SK-N-SH treated with all-trans-retinoic acid at 6 μM for 48 hours (cell line): Measurements from ENCODE around the gene CETP.

Source experiments
- ATAC-seq: fragments of 200-7000 bp; cut with Tn5 transposase; 3 replicates; pipeline ENCODE4 v1.9.1; 2020; ENCODE audit warnings: mild to moderate bottlenecking, moderate library complexity
- ARNTL ChIP-seq: fragments of 450-650 bp; formaldehyde crosslinking; IDR thresholded peaks from 2 replicates; pipeline ENCODE4 v1.5.0; 2020; ENCODE audit warnings: low read depth, mild to moderate bottlenecking, moderate library complexity, borderline replicate concordance
- BACH2 ChIP-seq: fragments of 250-450 bp; sonication (Bioruptor Pico); IDR thresholded peaks from 2 replicates; pipeline ENCODE4 v1.9.0; 2021; ENCODE audit warnings: mild to moderate bottlenecking, borderline replicate concordance
- CSDC2 ChIP-seq: fragments of 250-450 bp; sonication (Bioruptor Pico); IDR thresholded peaks from 2 replicates; pipeline ENCODE4 v1.5.0; 2020; ENCODE audit warnings: mild to moderate bottlenecking, moderate library complexity
- ESRRG ChIP-seq: fragments of 250-450 bp; sonication (Bioruptor Pico); IDR thresholded peaks from 2 replicates; pipeline ENCODE4 v1.6.1; 2021; ENCODE audit warnings: mild to moderate bottlenecking
- GLIS3 ChIP-seq: fragments of 250-450 bp; sonication (Bioruptor Pico); IDR thresholded peaks from 2 replicates; pipeline ENCODE4 v1.5.0; 2020; ENCODE audit warnings: mild to moderate bottlenecking, moderate library complexity
- ISL1 ChIP-seq: fragments of 250-450 bp; sonication (Bioruptor Pico); IDR thresholded peaks from 2 replicates; pipeline ENCODE4 v2.1.2; 2022; ENCODE audit warnings: mild to moderate bottlenecking, moderate library complexity
- OSR1 ChIP-seq: fragments of 250-450 bp; sonication (Bioruptor Pico); IDR thresholded peaks from 2 replicates; pipeline ENCODE4 v1.8.0; 2022; ENCODE audit warnings: moderate library complexity, mild to moderate bottlenecking, inconsistent platforms
- RARB ChIP-seq: fragments of 250-450 bp; sonication (Bioruptor Pico); IDR thresholded peaks from 2 replicates; pipeline ENCODE4 v1.8.0; 2021; ENCODE audit warnings: mild to moderate bottlenecking, moderate library complexity
- SNAI2 ChIP-seq: fragments of 250-450 bp; sonication (Bioruptor Pico); IDR thresholded peaks from 2 replicates; pipeline ENCODE4 v1.5.0; 2020; ENCODE audit warnings: mild to moderate bottlenecking, moderate library complexity
- TCF4 ChIP-seq: fragments of 250-450 bp; sonication (Bioruptor Pico); IDR thresholded peaks from 2 replicates; pipeline ENCODE4 v1.8.0; 2021; ENCODE audit warnings: mild to moderate bottlenecking, moderate library complexity, borderline replicate concordance
- TOX ChIP-seq: fragments of 250-450 bp; sonication (Bioruptor Pico); IDR thresholded peaks from 2 replicates; pipeline ENCODE4 v1.8.0; 2021; ENCODE audit warnings: mild to moderate bottlenecking, moderate library complexity, borderline replicate concordance
- ZC3H10 ChIP-seq: fragments of 250-450 bp; sonication (Bioruptor Pico); IDR thresholded peaks from 2 replicates; pipeline ENCODE4 v1.5.1; 2021; ENCODE audit warnings: mild to moderate bottlenecking, moderate library complexity
- ZFP3 ChIP-seq: fragments of 250-450 bp; sonication (Bioruptor Pico); IDR thresholded peaks from 2 replicates; pipeline ENCODE4 v1.5.0; 2020; ENCODE audit warnings: mild to moderate bottlenecking, moderate library complexity
- ZFP30 ChIP-seq: fragments of 450-650 bp; formaldehyde crosslinking; IDR thresholded peaks from 2 replicates; pipeline ENCODE4 v1.5.0; 2022; ENCODE audit warnings: mild to moderate bottlenecking, moderate library complexity
- ZNF565 ChIP-seq: fragments of 450-650 bp; formaldehyde crosslinking; conservative IDR thresholded peaks from 2 replicates; pipeline ENCODE4 v1.5.0; 2020; ENCODE audit warnings: low read depth, mild to moderate bottlenecking, moderate library complexity
- ZNF70 ChIP-seq: fragments of 450-650 bp; formaldehyde crosslinking; IDR thresholded peaks from 2 replicates; pipeline ENCODE4 v1.5.0; 2020; ENCODE audit warnings: mild to moderate bottlenecking, moderate library complexity
- ZNF8 ChIP-seq: fragments of 450-650 bp; formaldehyde crosslinking; IDR thresholded peaks from 2 replicates; pipeline ENCODE4 v1.5.0; 2020; ENCODE audit warnings: mild to moderate bottlenecking, moderate library complexity
- TF ChIP-seq, protein P1 (sequence below): fragments of 250-450 bp; sonication (Bioruptor Pico); IDR thresholded peaks from 2 replicates; pipeline ENCODE4 v1.8.0; 2020; ENCODE audit warnings: mild to moderate bottlenecking, moderate library complexity, borderline replicate concordance
- TF ChIP-seq, protein P2 (sequence below): fragments of 250-450 bp; sonication (Bioruptor Pico); IDR thresholded peaks from 2 replicates; pipeline ENCODE4 v1.5.1; 2020; ENCODE audit warnings: low read depth, mild to moderate bottlenecking, moderate library complexity
- TF ChIP-seq, protein P3 (sequence below): fragments of 250-450 bp; sonication (Bioruptor Pico); IDR thresholded peaks from 2 replicates; pipeline ENCODE4 v1.5.1; 2021; ENCODE audit warnings: mild to moderate bottlenecking, moderate library complexity
- TF ChIP-seq, protein P4 (sequence below): fragments of 250-450 bp; sonication (Bioruptor Pico); IDR thresholded peaks from 2 replicates; pipeline ENCODE4 v1.5.0; 2020; ENCODE audit warnings: mild to moderate bottlenecking, moderate library complexity

The CETP gene

DNA sequence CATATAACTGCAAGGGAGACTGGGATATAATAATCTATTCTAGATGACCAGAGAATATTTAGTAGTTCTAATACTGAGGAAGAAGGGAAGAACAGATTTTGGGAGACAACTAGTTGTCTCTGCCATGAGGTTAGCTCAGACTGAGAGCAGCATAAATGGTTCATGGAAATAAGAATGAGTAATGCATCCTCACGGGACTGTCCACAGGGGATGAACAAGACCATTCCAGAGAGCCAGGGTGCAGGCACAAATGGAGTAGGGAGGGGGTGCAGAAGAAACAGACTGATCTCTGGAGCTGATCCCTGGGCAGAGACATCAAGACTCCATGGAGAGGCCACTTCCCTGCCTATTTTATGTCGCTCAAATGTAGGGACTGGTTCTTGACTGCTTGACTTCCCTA lies 58.0 kb downstream of the CETP start:
- ATAC-seq: no peak
- TF ChIP-seq CSDC2 (CRISPR knock-in tag): no peak
- no peak for TF ChIP-seq OSR1 (CRISPR knock-in tag)
- TF ChIP-seq ZFP30: no peak
- TF ChIP-seq ZFP3 (CRISPR knock-in tag): no peak
- TF ChIP-seq, protein P1, sequence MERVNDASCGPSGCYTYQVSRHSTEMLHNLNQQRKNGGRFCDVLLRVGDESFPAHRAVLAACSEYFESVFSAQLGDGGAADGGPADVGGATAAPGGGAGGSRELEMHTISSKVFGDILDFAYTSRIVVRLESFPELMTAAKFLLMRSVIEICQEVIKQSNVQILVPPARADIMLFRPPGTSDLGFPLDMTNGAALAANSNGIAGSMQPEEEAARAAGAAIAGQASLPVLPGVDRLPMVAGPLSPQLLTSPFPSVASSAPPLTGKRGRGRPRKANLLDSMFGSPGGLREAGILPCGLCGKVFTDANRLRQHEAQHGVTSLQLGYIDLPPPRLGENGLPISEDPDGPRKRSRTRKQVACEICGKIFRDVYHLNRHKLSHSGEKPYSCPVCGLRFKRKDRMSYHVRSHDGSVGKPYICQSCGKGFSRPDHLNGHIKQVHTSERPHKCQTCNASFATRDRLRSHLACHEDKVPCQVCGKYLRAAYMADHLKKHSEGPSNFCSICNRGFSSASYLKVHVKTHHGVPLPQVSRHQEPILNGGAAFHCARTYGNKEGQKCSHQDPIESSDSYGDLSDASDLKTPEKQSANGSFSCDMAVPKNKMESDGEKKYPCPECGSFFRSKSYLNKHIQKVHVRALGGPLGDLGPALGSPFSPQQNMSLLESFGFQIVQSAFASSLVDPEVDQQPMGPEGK (CRISPR knock-in tag): no peak
- TF ChIP-seq SNAI2: no peak
- no peak for TF ChIP-seq RARB (CRISPR knock-in tag)
- TF ChIP-seq GLIS3: no peak
- no peak for TF ChIP-seq ISL1 (CRISPR knock-in tag)
- TF ChIP-seq ZNF8: no peak

DNA sequence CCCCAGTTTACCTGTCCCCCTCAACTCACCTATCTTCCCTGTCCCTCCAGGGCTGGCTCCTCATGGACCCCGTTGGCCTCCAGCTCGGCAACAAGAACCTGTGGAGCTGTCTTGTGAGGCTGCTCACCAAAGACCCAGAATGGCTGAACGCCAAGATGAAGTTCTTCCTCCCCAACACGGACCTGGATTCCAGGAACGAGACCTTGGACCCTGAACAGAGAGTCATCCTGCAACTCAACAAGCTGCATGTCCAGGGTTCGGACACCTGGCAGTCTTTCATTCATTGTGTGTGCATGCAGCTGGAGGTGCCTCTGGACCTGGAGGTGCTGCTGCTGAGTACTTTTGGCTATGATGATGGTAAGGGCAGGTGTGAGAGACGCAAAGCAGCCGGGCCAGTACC lies 58.9 kb downstream of the CETP start:
- TF ChIP-seq ZNF8: no peak
- no peak for TF ChIP-seq BACH2 (CRISPR knock-in tag)
- TF ChIP-seq ARNTL (CRISPR knock-in tag): no peak
- TF ChIP-seq RARB (CRISPR knock-in tag): no peak
- TF ChIP-seq ZFP30: no peak
- no peak for TF ChIP-seq ZFP3 (CRISPR knock-in tag)
- no peak for TF ChIP-seq OSR1 (CRISPR knock-in tag)

DNA sequence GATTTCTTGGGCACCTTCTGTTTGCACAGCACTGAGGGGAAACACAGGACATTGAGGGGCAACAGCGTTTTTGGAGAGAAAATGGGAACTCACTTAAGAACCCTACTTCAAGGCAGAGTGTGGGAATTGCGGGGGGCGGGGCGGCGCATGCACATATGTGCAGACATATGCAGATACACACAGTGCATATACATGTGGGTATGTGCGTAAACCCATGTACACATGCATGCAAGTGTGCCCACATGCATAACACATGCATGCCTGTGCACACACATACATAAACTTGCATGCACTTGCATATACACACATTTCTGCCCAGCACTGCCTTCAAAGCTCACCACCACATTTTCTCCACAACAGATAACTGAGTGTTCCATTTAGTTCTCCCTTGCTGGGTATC lies 60.0 kb downstream of the CETP start:
- ATAC-seq: no peak
- TF ChIP-seq RARB (CRISPR knock-in tag): no peak
- TF ChIP-seq, all 23 proteins: peak for 0

More for the DNA sequence above, 58.9 kb downstream of the CETP start:
- no peak for ATAC-seq

DNA sequence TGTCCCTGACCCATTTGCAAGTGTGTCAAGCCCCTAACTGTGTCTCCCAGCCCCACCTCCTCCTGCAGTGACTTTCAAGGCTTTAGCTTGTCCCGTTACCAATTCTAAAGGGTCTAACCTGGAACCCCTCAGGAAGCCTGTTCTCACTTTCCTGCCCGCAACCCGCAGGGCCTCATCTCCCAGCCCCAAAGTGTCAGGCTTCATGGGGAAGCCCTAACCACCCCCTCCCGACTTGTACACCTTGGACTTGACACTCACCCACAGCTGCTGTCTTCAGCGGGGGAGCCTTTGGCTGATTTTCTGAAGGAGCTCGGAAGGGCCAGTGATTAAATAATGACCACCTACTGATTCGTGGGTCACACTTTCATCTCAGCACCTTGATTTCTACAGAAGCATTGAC lies 60.7 kb downstream of the CETP start:
- TF ChIP-seq, protein P2, sequence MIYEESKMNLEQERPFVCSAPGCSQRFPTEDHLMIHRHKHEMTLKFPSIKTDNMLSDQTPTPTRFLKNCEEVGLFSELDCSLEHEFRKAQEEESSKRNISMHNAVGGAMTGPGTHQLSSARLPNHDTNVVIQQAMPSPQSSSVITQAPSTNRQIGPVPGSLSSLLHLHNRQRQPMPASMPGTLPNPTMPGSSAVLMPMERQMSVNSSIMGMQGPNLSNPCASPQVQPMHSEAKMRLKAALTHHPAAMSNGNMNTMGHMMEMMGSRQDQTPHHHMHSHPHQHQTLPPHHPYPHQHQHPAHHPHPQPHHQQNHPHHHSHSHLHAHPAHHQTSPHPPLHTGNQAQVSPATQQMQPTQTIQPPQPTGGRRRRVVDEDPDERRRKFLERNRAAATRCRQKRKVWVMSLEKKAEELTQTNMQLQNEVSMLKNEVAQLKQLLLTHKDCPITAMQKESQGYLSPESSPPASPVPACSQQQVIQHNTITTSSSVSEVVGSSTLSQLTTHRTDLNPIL (CRISPR knock-in tag): no peak
- TF ChIP-seq GLIS3: no peak
- TF ChIP-seq ZC3H10 (CRISPR knock-in tag): no peak
- no peak for TF ChIP-seq TOX
- TF ChIP-seq BACH2 (CRISPR knock-in tag): no peak
- no peak for ATAC-seq

DNA sequence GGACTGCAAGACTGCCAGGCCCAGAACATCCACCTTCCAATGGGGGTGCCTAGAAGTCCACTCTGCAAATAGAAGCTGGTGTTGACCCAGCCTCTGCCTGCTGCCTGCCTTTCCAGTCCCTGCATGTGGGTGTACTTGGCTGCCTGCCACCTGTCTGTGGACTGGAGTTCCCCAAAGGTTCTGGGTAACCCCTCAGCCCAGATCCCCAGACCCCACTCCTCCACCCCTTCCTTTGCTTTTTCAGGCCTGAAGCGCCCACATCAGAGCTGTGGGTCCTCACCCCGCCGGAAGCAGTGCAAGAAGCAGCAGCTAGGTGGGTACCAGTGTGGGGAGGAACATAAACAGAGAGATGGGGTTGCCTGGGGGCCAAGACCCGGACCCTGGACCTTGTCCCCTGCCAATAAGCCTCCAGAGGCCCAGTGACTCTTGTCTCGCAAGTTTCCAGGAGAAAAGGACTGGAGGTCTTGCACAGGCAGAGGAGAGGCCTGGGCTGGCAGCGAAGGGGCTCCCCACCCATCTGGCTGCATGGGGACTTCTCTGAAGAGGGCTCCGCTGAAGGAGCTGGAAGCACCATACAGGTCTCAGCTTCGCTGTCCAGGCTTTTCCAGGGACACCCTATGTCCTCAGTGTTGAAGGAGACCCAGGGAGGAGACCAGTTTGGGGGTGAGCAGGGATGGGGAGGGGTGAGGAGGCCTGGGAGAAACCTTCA lies 61.9 kb downstream of the CETP start:
- TF ChIP-seq, protein P2 (CRISPR knock-in tag): no peak
- TF ChIP-seq ZFP30: no peak
- no peak for TF ChIP-seq ZFP3 (CRISPR knock-in tag)
- no peak for ATAC-seq

DNA sequence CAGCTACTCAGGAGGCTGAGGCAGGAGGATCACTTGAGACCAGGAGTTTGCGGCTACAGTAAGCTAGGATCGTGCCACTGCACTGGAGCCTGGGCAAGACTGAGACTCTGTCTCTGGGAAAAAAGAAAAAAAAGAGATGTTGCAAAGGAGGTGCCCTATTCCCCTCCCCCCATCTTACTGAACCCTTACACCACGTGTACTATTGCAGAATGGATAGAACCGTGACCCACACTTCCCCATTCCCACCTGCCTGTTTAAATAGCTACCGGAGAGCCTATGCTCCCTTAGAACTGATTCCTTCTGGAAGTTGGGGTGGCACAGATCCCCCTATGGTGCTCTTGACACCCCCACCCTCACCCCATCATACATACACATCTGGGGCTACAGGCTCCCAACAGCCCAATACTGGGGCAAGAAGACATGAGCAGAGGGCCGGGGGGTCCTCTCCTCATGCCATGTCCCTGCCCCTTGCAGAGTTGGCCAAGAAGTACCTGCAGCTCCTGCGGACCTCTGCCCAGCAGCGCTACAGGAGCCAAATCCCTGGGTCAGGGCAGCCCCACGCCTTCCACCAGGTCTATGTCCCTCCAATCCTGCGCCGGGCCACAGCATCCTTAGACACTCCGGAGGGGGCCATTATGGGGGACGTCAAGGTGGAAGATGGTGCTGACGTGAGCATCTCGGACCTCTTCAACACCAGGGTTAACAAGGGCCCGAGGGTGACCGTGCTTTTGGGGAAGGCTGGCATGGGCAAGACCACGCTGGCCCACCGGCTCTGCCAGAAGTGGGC lies 63.3 kb downstream of the CETP start:
- no peak for ATAC-seq
- TF ChIP-seq SNAI2 (no peak), ISL1 (CRISPR knock-in tag) (no peak), TCF4 (no peak), ARNTL (CRISPR knock-in tag) (no peak), ESRRG (CRISPR knock-in tag) (no peak), CSDC2 (CRISPR knock-in tag) (no peak), GLIS3 (no peak), ZNF70 (no peak), ZNF565 (CRISPR knock-in tag) (no peak)
- TF ChIP-seq, protein P3, sequence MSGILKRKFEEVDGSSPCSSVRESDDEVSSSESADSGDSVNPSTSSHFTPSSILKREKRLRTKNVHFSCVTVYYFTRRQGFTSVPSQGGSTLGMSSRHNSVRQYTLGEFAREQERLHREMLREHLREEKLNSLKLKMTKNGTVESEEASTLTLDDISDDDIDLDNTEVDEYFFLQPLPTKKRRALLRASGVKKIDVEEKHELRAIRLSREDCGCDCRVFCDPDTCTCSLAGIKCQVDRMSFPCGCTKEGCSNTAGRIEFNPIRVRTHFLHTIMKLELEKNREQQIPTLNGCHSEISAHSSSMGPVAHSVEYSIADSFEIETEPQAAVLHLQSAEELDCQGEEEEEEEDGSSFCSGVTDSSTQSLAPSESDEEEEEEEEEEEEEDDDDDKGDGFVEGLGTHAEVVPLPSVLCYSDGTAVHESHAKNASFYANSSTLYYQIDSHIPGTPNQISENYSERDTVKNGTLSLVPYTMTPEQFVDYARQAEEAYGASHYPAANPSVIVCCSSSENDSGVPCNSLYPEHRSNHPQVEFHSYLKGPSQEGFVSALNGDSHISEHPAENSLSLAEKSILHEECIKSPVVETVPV: no peak
- TF ChIP-seq, protein P4, sequence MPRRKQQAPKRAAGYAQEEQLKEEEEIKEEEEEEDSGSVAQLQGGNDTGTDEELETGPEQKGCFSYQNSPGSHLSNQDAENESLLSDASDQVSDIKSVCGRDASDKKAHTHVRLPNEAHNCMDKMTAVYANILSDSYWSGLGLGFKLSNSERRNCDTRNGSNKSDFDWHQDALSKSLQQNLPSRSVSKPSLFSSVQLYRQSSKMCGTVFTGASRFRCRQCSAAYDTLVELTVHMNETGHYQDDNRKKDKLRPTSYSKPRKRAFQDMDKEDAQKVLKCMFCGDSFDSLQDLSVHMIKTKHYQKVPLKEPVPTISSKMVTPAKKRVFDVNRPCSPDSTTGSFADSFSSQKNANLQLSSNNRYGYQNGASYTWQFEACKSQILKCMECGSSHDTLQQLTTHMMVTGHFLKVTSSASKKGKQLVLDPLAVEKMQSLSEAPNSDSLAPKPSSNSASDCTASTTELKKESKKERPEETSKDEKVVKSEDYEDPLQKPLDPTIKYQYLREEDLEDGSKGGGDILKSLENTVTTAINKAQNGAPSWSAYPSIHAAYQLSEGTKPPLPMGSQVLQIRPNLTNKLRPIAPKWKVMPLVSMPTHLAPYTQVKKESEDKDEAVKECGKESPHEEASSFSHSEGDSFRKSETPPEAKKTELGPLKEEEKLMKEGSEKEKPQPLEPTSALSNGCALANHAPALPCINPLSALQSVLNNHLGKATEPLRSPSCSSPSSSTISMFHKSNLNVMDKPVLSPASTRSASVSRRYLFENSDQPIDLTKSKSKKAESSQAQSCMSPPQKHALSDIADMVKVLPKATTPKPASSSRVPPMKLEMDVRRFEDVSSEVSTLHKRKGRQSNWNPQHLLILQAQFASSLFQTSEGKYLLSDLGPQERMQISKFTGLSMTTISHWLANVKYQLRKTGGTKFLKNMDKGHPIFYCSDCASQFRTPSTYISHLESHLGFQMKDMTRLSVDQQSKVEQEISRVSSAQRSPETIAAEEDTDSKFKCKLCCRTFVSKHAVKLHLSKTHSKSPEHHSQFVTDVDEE (CRISPR knock-in tag): no peak
